HCT116 (cell line): ENCODE data around the gene DHODH. TPM values are rescaled to one million over a fixed set of nuclear protein-coding genes. Genes with fewer than 3 reads are reported as not detected.
A peak's percentile ranks its signal among the peaks of the same experiment; 100 is the strongest.

Experiments
- ATAC-seq: fragments of 200-7000 bp; cut with Tn5 transposase; 2 replicates; pipeline ENCODE4 v1.9.1; 2020; ENCODE audit warnings: mild to moderate bottlenecking, moderate library complexity
- Bru-seq: library from RNA; stranded (reverse); fragments of 400-500 nt; gene quantifications from one replicate; lab custom pipeline; 2021; lab: Mats Ljungman, UMichigan
- BruChase-seq, 2 experiments: library from RNA; stranded (reverse); fragments of 400-500 nt; gene quantifications; one replicate each; lab custom pipeline; 2021; lab: Mats Ljungman, UMichigan
- BruUV-seq: library from RNA; stranded (reverse); fragments of 400-500 nt; replicated peaks from 2 replicates; lab custom pipeline; 2021; lab: Mats Ljungman, UMichigan
- CTCF ChIA-PET: fragments of 300-600 bp; sonication (Branson Sonifier 250); formaldehyde crosslinking; loops from one replicate; lab custom pipeline; 2021; ENCODE audit warnings: antibody characterized with exemption; lab: Charles Lee
- POLR2A ChIA-PET: fragments of 300-600, 350-600 bp; sonication (Branson Sonifier 250); formaldehyde crosslinking; loops from one replicate; lab custom pipeline; 2021; ENCODE audit warnings: antibody characterized with exemption; lab: Charles Lee
- RAD21 ChIA-PET, 2 experiments: fragments of 300-600 bp; sonication (Branson Sonifier 250); formaldehyde crosslinking; loops; one replicate each; lab custom pipeline; 2023; ENCODE audit warnings: low total read pairs in 2 of 2; ENCODE audit not compliant: uncharacterized antibody in 2 of 2, unreplicated experiment in 2 of 2, low non-redundant PET in 1 of 2; lab: Charles Lee
- DNase-seq: peaks from one replicate; pipeline ENCODE4 v3.0.0-alpha.2; 2010; ENCODE audit warnings: low read depth, low spot score
- H2AFZ ChIP-seq: fragments of 200-600 bp; shearing (Covaris generic), sonication (generic); 2 replicates; pipeline ENCODE4 v1.6.1; 2017; ENCODE audit warnings: low read depth, mixed run types, mixed read lengths, antibody characterized with exemption, low read length; ENCODE audit not compliant: poor library complexity, severe bottlenecking
- H3K27ac ChIP-seq: 2 replicates; pipeline ENCODE4 v1.5.1; 2012; ENCODE audit warnings: low read depth, low read length
- H3K27me3 ChIP-seq: fragments of 200-600 bp; sonication (generic); 2 replicates; pipeline ENCODE4 v1.6.1; 2016; ENCODE audit warnings: mixed run types, low read length, mixed read lengths; ENCODE audit not compliant: insufficient read depth
- H3K36me3 ChIP-seq, 2 experiments: fragments of 200-500 bp in 1 of 2; fragments of 200-600 bp in 1 of 2; sonication (Bioruptor generic) in 1 of 2; sonication (generic) in 1 of 2; 2 replicates each; pipeline versions ENCODE4 v1.5.1 to v1.6.1; 2014 to 2016; ENCODE audit warnings: low read length in 2 of 2, inconsistent platforms in 1 of 2, mixed read lengths in 1 of 2, mixed run types in 1 of 2; ENCODE audit not compliant: insufficient read depth in 2 of 2, control insufficient read depth in 1 of 2
- H3K4me1 ChIP-seq, 2 experiments: fragments of 200-600 bp in 1 of 2; sonication (generic) in 1 of 2; 2 replicates each; pipeline versions ENCODE4 v1.5.1 to v1.6.1; 2012 to 2017; ENCODE audit warnings: low read length in 2 of 2, inconsistent platforms in 1 of 2, mild to moderate bottlenecking in 1 of 2, mixed read lengths in 1 of 2, mixed run types in 1 of 2, moderate library complexity in 1 of 2; ENCODE audit not compliant: insufficient read depth in 2 of 2, control insufficient read depth in 1 of 2
- H3K4me2 ChIP-seq: fragments of 200-600 bp; sonication (generic); 2 replicates; pipeline ENCODE4 v1.6.1; 2017; ENCODE audit warnings: mixed run types, low read length, mixed read lengths
- H3K4me3 ChIP-seq, 2 experiments: fragments of 200-600 bp in 1 of 2; sonication (generic) in 1 of 2; replicated peaks in 1 of 2; 2 replicates each; pipeline ENCODE4 v1.5.1; 2011 to 2016; ENCODE audit warnings: low read length in 2 of 2, control low read depth in 1 of 2, low read depth in 1 of 2, mild to moderate bottlenecking in 1 of 2, mixed read lengths in 1 of 2, mixed run types in 1 of 2
- H3K79me2 ChIP-seq: fragments of 200-600 bp; sonication (generic); 2 replicates; pipeline ENCODE4 v1.6.1; 2017; ENCODE audit warnings: mild to moderate bottlenecking, mixed run types, low read length, moderate library complexity, mixed read lengths; ENCODE audit not compliant: insufficient read depth
- H3K9ac ChIP-seq: fragments of 200-600 bp; sonication (generic); 2 replicates; pipeline ENCODE4 v1.6.1; 2016; ENCODE audit warnings: low read length, mixed read lengths
- H3K9me2 ChIP-seq: fragments of 200-600 bp; sonication (generic), shearing (Covaris generic); 2 replicates; pipeline ENCODE4 v1.6.1; 2017; ENCODE audit warnings: mixed run types, mild to moderate bottlenecking, moderate library complexity; ENCODE audit not compliant: insufficient read depth
- H3K9me3 ChIP-seq, 2 experiments: fragments of 200-500 bp in 1 of 2; fragments of 200-600 bp in 1 of 2; sonication (Bioruptor generic) in 1 of 2; sonication (generic) in 1 of 2; 2 replicates each; pipeline ENCODE4 v1.6.1; 2014 to 2017; ENCODE audit warnings: low read length in 2 of 2, mixed read lengths in 2 of 2, inconsistent platforms in 1 of 2, low read depth in 1 of 2, mild to moderate bottlenecking in 1 of 2, mixed run types in 1 of 2, moderate library complexity in 1 of 2; ENCODE audit not compliant: control insufficient read depth in 1 of 2, insufficient read depth in 1 of 2
- H4K20me1 ChIP-seq: fragments of 200-600 bp; sonication (generic), shearing (Covaris generic); 2 replicates; pipeline ENCODE4 v1.6.1; 2017; ENCODE audit warnings: mixed run types, mild to moderate bottlenecking, moderate library complexity; ENCODE audit not compliant: insufficient read depth
- ATF3 ChIP-seq: IDR thresholded peaks from 2 replicates; pipeline ENCODE4 v1.6.1; 2012
- CBX3 ChIP-seq: IDR thresholded peaks from 2 replicates; pipeline ENCODE4 v1.6.1; 2012; ENCODE audit warnings: low read depth
- CTCF ChIP-seq, 3 experiments: fragments of 200-600 bp in 1 of 3; sonication (generic) in 1 of 3; IDR thresholded peaks in 2 of 3; conservative IDR thresholded peaks in 1 of 3; 2 replicates each; pipeline ENCODE4 v1.5.1; 2012 to 2017; ENCODE audit warnings: low read depth in 2 of 3, low read length in 2 of 3, antibody characterized with exemption in 1 of 3, borderline replicate concordance in 1 of 3, control low read depth in 1 of 3, mild to moderate bottlenecking in 1 of 3, mixed read lengths in 1 of 3, mixed run types in 1 of 3, moderate library complexity in 1 of 3; ENCODE audit not compliant: insufficient read depth in 1 of 3
- EGR1 ChIP-seq: IDR thresholded peaks from 2 replicates; pipeline ENCODE4 v1.6.1; 2012; ENCODE audit warnings: low read depth
- ELF1 ChIP-seq: IDR thresholded peaks from 2 replicates; pipeline ENCODE4 v1.6.1; 2012; ENCODE audit warnings: low read depth, borderline replicate concordance
- EZH2 ChIP-seq: fragments of 200-600 bp; sonication (generic); IDR thresholded peaks from 2 replicates; pipeline ENCODE4 v1.6.1; 2017; ENCODE audit warnings: antibody characterized with exemption, mixed run types
- EZH2phosphoT487 ChIP-seq: fragments of 200-600 bp; IDR thresholded peaks from 2 replicates; pipeline ENCODE4 v1.6.1; 2018; ENCODE audit warnings: antibody characterized with exemption, borderline replicate concordance
- JUND ChIP-seq: IDR thresholded peaks from 2 replicates; pipeline ENCODE4 v1.6.1; 2012
- MAX ChIP-seq: IDR thresholded peaks from 2 replicates; pipeline ENCODE4 v1.6.1; 2012
- POLR2A ChIP-seq: IDR thresholded peaks from 2 replicates; pipeline ENCODE4 v1.7.0; 2011; ENCODE audit warnings: borderline replicate concordance; ENCODE audit not compliant: insufficient read depth, insufficient read length; ENCODE audit errors: extremely low read depth
- RAD21 ChIP-seq: IDR thresholded peaks from 2 replicates; pipeline ENCODE4 v1.6.1; 2012; ENCODE audit warnings: low read depth, mild to moderate bottlenecking
- REST ChIP-seq: IDR thresholded peaks from 2 replicates; pipeline ENCODE4 v1.6.1; 2012; ENCODE audit warnings: low read depth
- SIN3A ChIP-seq: IDR thresholded peaks from 2 replicates; pipeline ENCODE4 v1.6.1; 2012; ENCODE audit warnings: low read depth
- SP1 ChIP-seq: IDR thresholded peaks from 2 replicates; pipeline ENCODE4 v1.6.1; 2012; ENCODE audit warnings: low read depth
- TCF7L2 ChIP-seq: IDR thresholded peaks from 2 replicates; pipeline ENCODE4 v1.7.0; 2011; ENCODE audit warnings: borderline replicate concordance, inconsistent platforms; ENCODE audit not compliant: insufficient read depth, insufficient read length; ENCODE audit errors: extremely low read depth
- ZFX ChIP-seq: fragments of 450-650 bp; IDR thresholded peaks from 2 replicates; pipeline ENCODE4 v1.6.1; 2017
- ZNF274 ChIP-seq: fragments of 200-500 bp; sonication (Bioruptor generic); IDR thresholded peaks from 2 replicates; pipeline ENCODE4 v1.6.1; 2014; ENCODE audit warnings: mild to moderate bottlenecking, low read depth, low read length, inconsistent platforms
- intact Hi-C: fragments of 100-400 bp; cut with micrococcal nuclease; formaldehyde crosslinking; loops from 2 replicates; pipeline ENCODE4 v1.10.0; 2022
- long read RNA-seq: library from polyadenylated mRNA; unstranded; transcript quantifications from one replicate; pipeline ENCODE4 v2.0.0, GENCODE V29; 2021; ENCODE audit not compliant: unreplicated experiment
- polyA plus RNA-seq: library from polyadenylated mRNA; unstranded; fragments of >200 nt; gene quantifications from 2 replicates; pipeline ENCODE4 v1.2.1, GENCODE V29; 2012; ENCODE audit warnings: missing spikeins
- total RNA-seq: library from RNA; stranded (reverse); gene quantifications from one replicate; pipeline ENCODE4 v1.2.1, GENCODE V29; 2021; ENCODE audit not compliant: unreplicated experiment

The DHODH gene
- 22.1 TPM for total RNA-seq
- 8.8 and 8.9 TPM in 2 replicates for polyA plus RNA-seq
- Bru-seq, nascent RNA = percentile 61 among the genes with signal in this experiment
- percentile 62 among the genes with signal in this experiment for BruChase-seq, experiment 1, labeled RNA remaining after a 6-hour chase
- percentile 62 among the genes with signal in this experiment for BruChase-seq, experiment 2, labeled RNA remaining after a 2-hour chase
- long read RNA-seq, transcript DHODH-201 (9 exons, 2,426 nt) = major isoform, 34 of 58 reads
- long read RNA-seq, partial matches to known transcripts = 8 of 58 reads
- long read RNA-seq, other reads (novel, unspliced or antisense) = 16 of 58 reads

- DNase-seq (peak; percentile 94), ATAC-seq (peak; percentile 99)
- Histone ChIP-seq H3K9me2 (no peaks in the 10 kb centered on the region), H4K20me1 (no peaks in the 10 kb centered on the region), H2AFZ (no peak within 1 kb of the TSS), H3K27ac (peak within 1 kb of the TSS; percentile 73), H3K36me3 (peaks cover 0 to 12% of the 10 kb centered on the region in 2 experiments; a peak in 1 of 4 replicates), H3K9me3 (no peaks in the 10 kb centered on the region), H3K27me3 (no peaks in the 10 kb centered on the region), H3K4me2 (peak within 1 kb of the TSS; percentile 94), H3K9ac (peak within 1 kb of the TSS; percentile 98), H3K4me3 (peak within 1 kb of the TSS; percentile 99), H3K79me2 (peaks cover 26% of the 10 kb centered on the region), H3K4me1 (peaks cover 4 to 5% of the 10 kb centered on the region in 2 experiments; a peak in 3 of 4 replicates)
- intact Hi-C loops = loop anchor here (1.0 kb wide), 1 partner anchor 85 kb away; the partner anchor contains the start of genes DHX38 and TXNL4B
- TSS peak; percentile 85 for BruUV-seq
- ChIA-PET CTCF (no interaction called here), POLR2A (no interaction called here), RAD21 (no interaction called here)
- no peak for TF ChIP-seq ELF1
- no peak for TF ChIP-seq RAD21
- no peak for TF ChIP-seq EZH2
- no peak for TF ChIP-seq EZH2phosphoT487
- TF ChIP-seq ATF3 = no peak
- no peak for TF ChIP-seq JUND
- peak; percentile 85 for TF ChIP-seq MAX
- peak; percentile 33; the same call in 1 of the 2 replicates for TF ChIP-seq ZFX
- no peak for TF ChIP-seq REST
- peak; percentile 83 for TF ChIP-seq EGR1
- TF ChIP-seq POLR2A = peak; percentile 50
- peak; percentile 8 for TF ChIP-seq TCF7L2
- TF ChIP-seq SP1 = peak; percentile 85
- TF ChIP-seq ZNF274 = no peak
- TF ChIP-seq CBX3 = no peak
- TF ChIP-seq CTCF (IDR thresholded peaks at IDR 0.05 in 2 of 3, conservative IDR thresholded peaks at IDR 0.05 in 1 of 3; ENCODE audit: borderline replicate concordance in 1 of 3, insufficient read depth in 1 of 3, low read depth in 2 of 3, low read length in 2 of 3) = no peak
- TF ChIP-seq SIN3A = peak; percentile 82; the same call in 1 of the 2 replicates
These were observed at the start of gene DHODH for GRCh38 chr16:72008424-72009216. DHODH (plus strand) TSS chr16:72008744; CDS start chr16:72008765, 21 bp downstream.
